Stimulated activated CD8-positive, alpha-beta memory T cell treated with anti-CD3 and anti-CD28 coated beads, Interleukin-7, amount 100 ng/mL, for 24 hours (primary cell): ENCODE measurements around the gene MDGA2.

Source experiments
- DNase-seq: peaks from one replicate; pipeline ENCODE4 v3.0.0-alpha.2; 2020; ENCODE audit warnings: low read depth

The MDGA2 gene

DNA sequence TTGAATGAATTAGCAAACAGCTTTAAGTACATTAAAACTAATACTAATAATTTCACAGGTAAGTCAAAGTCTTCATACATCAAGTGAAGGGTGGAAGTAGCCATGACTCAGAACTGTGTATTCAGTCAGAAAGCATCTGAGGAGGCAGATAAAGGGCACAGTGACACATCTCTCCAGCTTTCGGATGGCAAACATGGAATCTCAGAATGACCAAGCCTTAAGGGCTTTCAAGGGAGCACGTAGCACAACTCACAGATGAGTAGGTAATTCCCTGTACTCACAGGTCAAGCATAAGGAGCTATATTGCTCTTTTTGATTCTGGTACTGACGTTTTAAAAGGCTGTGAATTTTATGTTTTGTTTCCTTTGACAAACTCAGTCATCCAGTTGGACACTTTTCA is 56.0 kb downstream of the MDGA2 start:
- no peak for DNase-seq

DNA sequence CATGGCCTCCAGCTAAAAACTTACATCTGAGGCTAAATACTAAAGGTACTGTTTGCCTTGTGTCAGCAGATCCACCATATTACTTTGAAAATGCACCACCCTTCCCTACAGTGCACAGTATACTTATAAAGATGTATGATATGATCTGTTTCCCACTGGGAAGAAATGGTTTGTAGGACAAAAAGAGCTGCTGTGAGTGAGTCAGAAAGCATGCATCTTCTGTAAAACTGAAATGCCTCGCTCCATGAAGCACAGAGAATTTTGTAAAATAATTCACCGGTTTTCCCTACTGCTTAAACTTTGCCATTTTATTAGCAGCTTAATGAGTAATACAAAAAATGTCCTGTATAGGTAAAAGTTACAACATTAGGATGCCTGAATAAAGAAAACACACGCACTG is 68.8 kb downstream of the MDGA2 start:
- no peak for DNase-seq

DNA sequence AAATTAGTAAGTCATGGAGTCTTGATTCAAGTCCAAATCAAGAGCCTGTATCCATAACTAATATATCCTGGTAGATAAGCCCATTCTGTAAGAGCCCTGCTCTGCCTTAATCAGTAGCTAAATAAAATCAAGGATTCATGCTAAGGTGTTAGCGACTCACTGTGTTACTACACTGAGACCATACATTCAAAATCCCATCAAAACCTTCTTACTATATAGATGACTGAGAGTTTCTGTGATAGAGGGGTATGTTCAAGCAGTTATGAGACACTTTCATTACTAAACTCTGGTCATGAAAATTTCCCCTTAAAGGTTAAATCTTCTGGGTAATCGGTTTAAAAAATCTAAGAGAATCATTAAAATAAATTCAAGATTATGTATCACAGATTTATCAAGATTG is 78.5 kb downstream of the MDGA2 start:
- DNase-seq: no peak

DNA sequence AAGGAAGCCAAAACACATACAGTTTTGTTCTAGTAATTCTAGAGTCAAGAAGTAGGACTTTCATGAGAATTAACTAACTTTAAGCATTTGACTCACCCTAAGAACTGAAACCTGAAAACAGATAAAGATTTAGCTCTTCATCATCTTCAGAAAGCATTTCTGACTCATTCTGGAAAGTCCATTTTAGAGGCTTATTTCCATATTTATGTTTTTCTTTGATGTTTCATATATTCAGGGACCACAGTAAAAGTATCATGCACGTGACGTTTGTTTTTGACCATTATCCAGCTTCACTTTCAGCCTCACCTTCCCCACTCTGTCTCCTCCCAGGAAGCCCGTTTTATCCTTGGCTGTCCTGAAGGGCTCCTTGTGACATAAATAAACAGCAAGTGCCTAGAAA is 79.2 kb downstream of the MDGA2 start:
- DNase-seq: no peak

DNA sequence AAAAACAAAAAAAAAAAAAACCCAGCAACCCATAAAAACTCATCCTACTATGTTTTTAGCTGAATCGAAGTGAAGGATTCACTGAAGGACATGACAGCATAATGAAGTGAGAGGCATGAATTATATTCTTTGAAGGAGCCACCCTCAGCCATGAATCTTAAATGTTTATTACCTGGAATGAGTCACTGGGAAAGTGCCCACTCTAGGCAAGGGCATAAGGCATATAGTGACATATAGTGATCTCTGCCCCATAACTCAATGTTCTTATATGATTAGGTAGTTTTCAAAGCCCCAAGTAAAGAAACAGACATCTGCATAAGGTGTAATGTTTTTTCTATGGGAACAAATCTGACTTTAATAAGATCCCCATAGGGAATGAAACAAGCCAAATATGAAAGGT is 79.9 kb downstream of the MDGA2 start:
- no peak for DNase-seq

DNA sequence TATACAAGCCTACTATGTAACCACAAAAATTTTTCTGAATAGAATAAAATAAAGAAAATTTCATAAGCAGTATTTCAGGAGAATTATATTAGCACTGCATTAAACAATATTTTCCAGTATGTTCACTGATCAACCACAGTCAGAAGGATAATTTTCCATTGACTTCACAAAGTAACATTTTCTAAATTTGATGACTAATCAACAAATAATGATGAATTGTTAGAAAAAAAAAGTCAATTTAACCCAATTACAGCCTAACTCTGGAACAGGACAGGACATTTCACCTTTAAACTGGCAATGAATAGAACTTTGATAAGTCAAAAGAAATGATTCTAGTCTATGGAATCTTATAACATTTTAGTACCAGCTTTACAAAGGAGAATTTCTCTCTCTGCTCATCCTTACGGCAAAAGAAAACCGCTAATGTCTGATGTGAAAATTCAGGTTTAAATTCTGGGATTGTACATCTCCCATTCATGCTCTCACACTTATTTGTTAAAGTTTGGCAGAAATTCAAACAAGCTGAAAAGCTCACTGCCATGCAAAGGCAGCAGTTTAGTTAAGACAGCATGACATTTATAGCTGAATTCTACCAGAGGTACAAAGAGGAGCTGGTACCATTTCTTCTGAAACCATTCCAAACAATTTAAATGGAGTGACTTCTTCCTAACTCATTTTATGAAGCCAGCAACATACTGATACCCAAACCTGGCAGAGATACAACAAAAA is 84.5 kb downstream of the MDGA2 start:
- DNase-seq: no peak

DNA sequence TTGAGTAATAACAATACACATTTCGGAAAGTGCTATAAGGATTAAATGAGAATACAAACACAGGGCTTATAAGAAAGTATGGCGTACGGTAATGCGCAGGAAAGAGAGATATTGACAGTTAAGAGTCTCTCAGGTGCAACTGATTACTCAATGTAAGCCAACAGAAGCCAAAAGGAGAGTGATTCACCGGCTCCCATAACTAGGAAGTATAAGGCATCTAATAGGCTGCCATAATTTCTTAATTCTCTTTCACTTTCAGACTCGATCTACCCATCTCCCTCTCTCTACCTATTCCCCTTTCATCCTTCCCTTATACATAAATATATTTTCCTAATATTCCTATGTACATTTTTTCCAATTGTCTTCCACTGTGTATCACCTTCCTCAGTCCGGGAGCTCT is 90.0 kb downstream of the MDGA2 start:
- DNase-seq: no peak

DNA sequence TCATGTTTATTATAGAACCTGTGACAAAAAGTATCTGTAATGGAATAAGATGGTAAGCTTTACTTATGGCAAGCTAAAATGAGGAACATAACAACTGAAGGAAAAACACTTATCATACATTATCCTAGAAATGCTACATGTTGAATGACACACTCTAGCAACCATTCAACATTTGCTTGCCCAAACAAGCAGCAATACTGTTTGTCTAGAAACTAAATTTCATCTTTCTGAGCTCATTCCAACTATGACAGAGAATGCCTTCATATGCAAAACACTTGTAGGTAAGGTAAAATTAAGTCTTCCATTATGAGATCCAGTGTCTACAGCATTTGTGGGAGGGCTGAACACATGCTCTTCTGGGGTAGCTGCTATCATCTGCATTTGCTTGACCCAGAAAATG is 108.1 kb downstream of the MDGA2 start:
- no peak for DNase-seq

DNA sequence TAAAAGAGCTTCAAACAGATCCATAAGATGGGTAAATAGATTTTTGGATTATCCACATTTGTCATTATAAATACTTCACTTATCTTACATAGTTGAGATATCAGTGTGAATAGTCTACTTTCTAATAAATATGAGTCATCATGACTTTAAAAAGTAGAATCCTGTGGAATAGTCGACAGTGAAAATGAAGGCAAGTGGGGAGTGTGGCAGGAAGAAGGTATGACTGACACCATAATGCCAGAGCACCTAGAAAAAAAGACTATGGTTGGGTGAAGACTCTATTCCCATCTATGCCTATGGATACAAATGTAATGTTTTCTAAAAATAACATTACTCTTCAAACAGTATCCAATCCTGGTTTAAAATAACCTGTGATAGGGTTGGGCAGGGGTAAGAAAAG is 117.5 kb downstream of the MDGA2 start:
- DNase-seq: no peak

DNA sequence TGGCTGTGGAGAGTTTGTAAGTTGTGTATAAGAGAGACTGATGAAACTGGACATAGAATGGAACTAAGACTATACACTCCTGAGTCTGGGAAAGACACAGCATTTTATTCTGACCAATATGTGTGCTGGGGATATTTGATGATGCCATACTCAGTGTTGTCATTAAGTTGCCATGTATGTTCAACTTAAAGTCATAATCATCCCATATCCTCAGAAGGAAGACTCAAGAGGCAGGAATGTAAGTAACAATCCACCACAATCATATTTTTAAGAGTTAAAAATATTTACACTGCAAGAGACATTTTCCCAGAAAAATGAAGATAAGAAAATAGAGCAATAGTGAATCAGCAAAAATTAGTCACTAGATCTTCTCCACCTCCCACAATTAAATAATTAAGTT is 120.1 kb downstream of the MDGA2 start:
- DNase-seq: no peak

DNA sequence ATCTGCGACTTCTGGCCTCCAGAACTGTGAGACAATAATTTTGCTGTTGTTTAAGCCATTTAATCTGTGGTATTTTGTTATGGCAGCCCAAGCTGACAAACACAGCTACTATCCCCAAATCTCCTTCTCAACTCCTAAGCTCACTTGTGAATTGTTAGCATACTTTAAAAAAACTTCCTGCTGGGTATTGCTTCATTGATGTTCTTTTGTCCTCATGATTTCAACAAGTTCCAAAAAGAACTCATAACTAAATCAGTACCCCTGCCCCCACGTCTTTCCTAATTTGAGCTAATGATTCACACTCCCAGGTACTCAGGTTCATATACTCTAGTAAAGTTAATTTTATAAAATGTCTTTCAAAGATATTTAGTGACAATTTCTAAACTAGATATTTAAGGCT is 125.5 kb downstream of the MDGA2 start:
- DNase-seq: no peak

DNA sequence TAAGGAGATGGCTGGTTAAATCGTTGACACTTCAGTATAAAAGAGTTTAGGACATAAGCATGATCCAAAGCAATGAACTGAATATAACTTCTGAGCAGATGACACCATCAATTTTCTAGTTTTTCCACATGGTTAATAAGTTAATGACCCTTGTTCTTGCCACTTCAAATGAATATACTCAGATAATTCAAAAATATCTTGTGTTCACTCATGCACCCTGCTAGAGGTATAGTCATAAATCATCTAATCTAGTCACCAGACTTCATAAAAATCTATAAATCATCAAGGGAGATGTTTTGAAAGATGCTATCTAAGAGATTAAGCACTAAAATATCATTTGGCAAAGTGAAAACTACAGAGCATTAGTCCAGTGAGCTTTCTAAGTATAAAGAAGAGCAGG is 131.9 kb downstream of the MDGA2 start:
- DNase-seq: no peak

DNA sequence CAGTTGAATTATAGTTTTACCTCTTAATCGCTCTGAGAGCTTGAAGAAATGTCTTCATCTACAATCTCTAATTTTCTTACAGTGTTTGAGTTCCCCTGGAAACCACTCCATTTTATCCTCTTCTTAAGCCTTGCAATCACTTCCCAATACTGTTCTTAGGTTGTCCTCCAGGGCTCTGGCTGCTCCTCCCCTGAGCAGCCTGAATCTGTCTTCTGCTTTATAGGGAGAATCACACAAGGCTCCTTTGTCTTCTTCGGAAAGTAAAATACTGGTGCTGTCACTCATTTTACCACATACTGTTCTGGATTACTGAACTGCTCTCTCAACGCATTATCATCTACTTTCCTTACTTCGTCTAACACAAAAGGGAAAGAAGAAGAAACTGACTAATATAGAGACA is 133.7 kb downstream of the MDGA2 start:
- DNase-seq: no peak

DNA sequence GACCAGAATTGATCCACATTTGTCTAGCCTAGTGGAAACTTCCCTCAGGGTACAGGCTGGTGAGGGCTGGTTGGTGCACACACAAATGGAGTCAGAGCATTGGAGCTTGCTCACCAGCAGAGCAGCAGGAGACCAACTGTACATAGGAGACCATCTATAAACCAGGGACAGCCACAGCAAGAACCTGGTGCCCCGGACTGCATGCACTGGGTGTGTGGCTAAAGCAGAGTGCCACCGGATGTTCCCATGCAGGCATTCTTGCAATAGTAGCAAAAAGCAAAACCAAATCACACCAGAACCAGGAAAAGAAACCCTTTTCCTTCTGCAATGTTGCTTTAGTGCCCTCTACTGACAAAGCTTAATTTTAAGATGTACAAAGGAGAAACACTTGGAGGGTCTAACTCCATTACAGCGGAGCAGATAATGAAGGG is 136.4 kb downstream of the MDGA2 start:
- DNase-seq: no peak

DNA sequence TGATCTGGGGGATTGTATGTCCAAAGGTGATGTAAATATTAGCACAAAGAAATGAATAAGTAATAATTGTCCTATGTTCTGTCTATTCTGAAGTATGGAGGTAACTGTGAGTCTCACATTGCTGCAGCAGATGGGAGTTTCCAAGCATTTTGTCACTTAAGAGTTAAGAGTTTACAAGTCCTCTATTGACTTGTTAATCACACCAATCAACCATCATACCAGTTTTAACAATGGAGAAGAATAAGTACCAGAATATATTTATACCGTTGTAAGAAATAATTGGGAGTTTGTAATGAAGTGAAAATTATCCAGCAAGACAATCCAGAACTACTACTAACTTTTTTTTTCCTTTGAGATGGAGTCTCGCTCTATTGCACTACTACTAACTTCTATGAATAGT is 139.1 kb downstream of the MDGA2 start:
- no peak for DNase-seq

DNA sequence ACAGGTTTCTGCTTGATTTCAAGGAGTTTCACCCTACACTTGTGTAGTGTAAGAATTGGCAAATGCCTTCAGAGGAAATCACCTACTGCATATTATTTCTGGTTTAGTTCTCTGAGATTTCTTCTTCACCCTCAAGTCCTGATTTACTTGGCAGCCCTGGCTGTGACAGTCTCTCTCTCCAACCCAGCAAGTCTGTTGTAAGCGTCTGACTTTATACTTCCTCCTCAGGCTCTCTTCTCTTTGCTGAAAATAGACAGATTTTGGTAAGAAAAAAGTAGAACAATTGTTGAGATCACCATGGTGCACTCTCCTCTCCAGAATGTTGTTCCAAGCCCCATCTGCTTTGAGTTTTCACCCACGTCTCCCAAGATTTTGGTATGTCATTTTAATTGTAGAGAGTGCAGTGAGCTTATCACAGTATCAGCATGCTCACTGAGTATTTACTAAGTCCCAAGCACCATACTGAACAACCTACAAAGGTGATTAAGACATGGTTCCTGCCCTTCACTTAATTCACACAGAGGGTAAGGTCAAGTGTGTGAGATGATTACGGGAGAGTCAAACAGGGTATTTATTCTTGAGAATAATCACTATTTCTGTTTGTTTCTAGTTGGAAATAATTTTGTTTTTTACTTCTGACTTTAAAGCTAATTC is 148.7 kb downstream of the MDGA2 start:
- DNase-seq: no peak

DNA sequence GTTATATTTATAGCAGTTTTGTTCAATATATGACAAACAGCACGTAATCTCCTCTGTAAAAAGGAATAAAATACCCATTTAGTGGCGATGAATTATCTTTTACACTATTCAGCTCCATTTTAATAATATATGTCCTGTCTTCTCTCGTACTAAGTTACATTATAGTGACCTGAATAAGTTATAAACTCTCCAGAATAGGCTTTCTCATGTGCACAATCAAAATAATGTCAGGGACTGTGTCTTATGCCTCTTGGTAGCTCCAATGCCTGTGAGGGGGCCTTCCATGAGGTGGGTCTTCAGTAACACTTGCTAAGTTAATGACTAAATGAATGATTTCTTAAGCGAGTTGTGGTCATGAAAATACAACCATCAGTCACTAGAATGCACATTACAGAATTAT is 150.9 kb downstream of the MDGA2 start:
- DNase-seq: no peak

DNA sequence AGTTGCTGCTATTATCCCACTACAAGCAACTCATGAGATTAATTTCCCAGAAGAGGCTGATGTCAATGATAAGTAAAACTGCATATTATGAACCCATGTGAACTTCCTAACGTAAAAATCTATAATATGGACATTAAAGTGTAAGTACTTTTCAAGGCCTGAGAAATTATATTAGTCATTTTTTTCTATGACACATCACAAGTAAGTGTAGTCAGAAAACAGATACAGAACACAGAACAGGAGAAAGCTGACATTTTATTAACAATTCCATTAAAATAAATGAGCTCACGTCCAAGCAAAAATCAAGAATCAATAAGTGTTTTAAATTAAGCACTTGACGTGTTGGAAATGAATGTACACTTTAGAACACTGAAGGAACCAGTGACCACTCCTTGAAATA is 155.0 kb downstream of the MDGA2 start:
- no peak for DNase-seq

DNA sequence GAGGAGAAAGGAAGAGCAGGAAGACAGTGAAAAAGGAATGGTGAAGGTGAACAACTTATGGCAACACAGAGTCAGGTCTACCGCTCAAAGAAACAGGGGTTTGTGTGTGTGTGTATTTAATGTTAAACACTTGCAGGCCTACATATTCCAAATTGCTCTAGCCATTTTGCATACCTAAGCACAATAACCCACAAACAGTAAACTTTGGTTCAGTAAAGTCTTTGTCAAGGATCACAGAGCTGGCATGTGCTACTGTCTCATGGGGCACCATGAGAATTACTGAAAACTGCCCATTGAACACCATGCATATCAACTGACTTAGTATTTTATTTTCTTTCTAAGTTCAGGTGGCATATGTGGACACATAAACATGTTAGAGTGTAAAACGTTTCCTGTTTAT is 163.6 kb downstream of the MDGA2 start:
- DNase-seq: no peak

DNA sequence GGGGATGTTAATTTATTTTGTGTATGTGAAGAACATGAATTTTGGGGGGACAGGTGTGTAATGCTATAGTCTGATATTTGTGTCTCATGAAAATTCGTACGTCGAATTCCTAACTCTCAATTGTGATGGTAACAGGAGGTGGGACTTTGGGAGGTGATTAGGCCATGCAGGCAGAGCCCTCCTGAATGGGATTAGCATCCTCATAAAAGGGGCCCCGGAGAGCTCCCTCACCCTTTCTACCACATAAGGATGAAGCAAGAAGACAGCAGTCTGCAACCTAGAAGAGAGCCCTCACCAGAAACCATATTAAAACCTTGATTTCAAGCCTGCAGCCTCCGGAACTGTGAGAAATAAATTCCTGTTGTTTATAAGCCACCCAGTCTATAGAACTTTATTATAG is 165.4 kb downstream of the MDGA2 start:
- no peak for DNase-seq

DNA sequence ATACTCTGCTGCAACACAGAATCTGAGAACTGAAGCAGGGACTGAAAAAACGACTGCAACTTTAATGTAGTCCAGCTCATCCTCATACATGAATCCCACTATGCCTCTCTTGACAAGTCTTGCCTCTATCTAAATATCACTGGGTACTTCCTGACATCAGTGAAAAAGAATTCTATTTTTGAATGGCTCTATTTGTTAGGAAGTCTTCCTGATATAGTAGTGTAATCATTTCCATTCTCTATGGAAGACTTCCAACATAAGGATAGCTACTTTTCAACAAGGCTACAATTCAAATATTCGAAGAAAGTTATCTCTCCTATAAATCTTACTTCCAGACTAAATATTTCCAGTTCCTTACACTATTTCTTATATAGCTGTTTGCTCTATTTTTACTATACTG is 167.5 kb downstream of the MDGA2 start:
- no peak for DNase-seq

DNA sequence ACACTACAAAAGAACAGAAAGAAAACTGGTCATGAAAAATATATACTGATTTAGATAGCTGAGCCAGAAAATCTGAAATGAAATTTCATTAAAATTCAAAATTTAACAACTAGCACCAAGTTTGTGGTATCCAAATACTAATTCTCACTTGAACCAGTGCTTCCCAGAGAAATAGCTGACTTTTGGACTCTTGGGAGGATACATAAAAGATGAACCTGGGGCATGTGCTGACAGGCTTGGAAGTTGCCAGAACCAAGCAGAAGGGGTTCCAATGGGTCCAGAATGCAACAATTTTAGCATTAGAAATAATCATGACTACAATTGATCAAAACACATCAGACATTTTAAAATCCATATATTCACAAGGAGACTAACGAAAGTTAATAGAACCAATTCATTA is 175.0 kb downstream of the MDGA2 start:
- no peak for DNase-seq

DNA sequence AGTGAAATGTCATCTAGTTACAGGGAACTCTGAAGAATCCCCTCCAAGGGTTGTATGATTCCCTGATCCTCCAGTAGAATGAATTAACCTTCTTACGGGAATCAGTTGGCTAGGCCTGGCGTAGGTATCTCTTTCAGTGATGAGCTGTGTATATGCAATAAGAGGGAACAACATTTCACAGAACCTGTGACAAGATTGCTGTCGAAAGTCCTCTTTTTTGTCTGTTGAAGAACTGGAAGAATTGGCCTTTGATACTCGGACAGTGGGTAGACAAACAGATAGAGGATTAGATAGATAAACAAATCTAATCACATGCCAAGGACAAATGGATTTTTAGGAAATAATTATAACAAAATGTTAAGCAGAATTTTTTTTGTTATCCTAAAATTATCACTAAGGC is 184.6 kb downstream of the MDGA2 start:
- no peak for DNase-seq

DNA sequence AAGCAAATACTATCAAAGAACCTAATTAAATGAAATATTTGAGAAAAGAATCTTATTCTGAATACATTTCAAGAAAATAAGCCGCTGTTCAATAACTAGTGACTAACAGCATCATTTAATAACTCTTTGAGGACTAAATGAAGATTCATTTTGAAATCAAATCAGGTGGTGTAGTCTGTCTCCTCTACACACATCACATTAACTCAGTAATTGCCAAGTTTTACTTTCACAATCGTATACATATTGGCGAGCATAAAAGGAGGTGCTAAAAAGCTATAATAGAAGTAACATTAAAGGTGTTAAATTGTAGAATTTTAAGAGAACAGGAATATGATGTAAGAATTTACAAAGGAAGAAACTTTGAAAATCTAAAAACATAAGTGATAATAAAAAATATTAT is 185.1 kb downstream of the MDGA2 start:
- no peak for DNase-seq
